HL-60 (cell line): ENCODE measurements around the gene NXNL1.

Source experiments
- DNase-seq, 2 experiments: peaks; one replicate each; pipeline ENCODE4 v3.0.0-alpha.2; 2010 to 2020; ENCODE audit warnings: low read depth in 1 of 2, low spot score in 1 of 2
- H3K27ac ChIP-seq: fragments of 250-450 bp; sonication (Bioruptor Pico); replicated peaks from 2 replicates; pipeline ENCODE4 v1.5.1; 2020; ENCODE audit warnings: mild to moderate bottlenecking, moderate library complexity
- H3K27me3 ChIP-seq: fragments of 250-450 bp; sonication (Bioruptor Pico); 2 replicates; pipeline ENCODE4 v1.5.1; 2021; ENCODE audit warnings: mild to moderate bottlenecking, moderate library complexity; ENCODE audit not compliant: insufficient read depth, poor library complexity, severe bottlenecking
- H3K4me3 ChIP-seq: replicated peaks from 2 replicates; pipeline ENCODE4 v1.5.1; 2011; ENCODE audit warnings: mild to moderate bottlenecking, control low read depth, low read length; ENCODE audit not compliant: insufficient read depth
- CTCF ChIP-seq: IDR thresholded peaks from one replicate; pipeline ENCODE4 v1.5.1; 2011; ENCODE audit warnings: low read length, control low read depth, inconsistent platforms; ENCODE audit not compliant: insufficient read depth
- GABPA ChIP-seq: IDR thresholded peaks from 2 replicates; pipeline ENCODE4 v1.6.1; 2012; ENCODE audit warnings: low read depth
- POLR2AphosphoS5 ChIP-seq: IDR thresholded peaks from 2 replicates; pipeline ENCODE4 v1.6.1; 2012; ENCODE audit warnings: low read depth
- REST ChIP-seq: IDR thresholded peaks from 2 replicates; pipeline ENCODE4 v1.6.1; 2012; ENCODE audit warnings: low read depth; ENCODE audit not compliant: insufficient replicate concordance
- SPI1 ChIP-seq: IDR thresholded peaks from 2 replicates; pipeline ENCODE4 v1.6.1; 2012; ENCODE audit warnings: low read depth, mild to moderate bottlenecking, borderline replicate concordance

The NXNL1 gene

GRCh38 chr19:17406046-17406886 is 54.5 kb downstream of the NXNL1 start:
- H3K27me3 ChIP-seq = no peaks in the 10 kb centered on the region
- peak overlapping the region; percentile 77 for H3K27ac ChIP-seq
- H3K4me3 ChIP-seq = peak overlapping the region; percentile 69
- TF ChIP-seq SPI1 (no peak), GABPA (no peak), CTCF (no peak), POLR2AphosphoS5 (no peak), REST (no peak)
- DNase-seq = peak in 1 of 2 experiments; percentile 38
